Body of pancreas (tissue), 4 donors: ENCODE data around the gene NEURL1. TPM values are rescaled to one million over a fixed set of nuclear protein-coding genes. Genes with fewer than 3 reads are reported as not detected.

Experiments
- ATAC-seq: fragments of 150-250 bp; one replicate; pipeline ENCODE4 v1.9.1; 2016
- DNase-seq, 4 donors: peaks; one replicate each; pipeline ENCODE4 v3.0.0-alpha.2; 2019
- H3K27ac ChIP-seq, 4 donors: fragments of 200-600 bp; sonication (generic); 1 replicate in 3 of 4; 2 replicates in 1 of 4; pipeline versions ENCODE4 v1.5.1 to v1.6.1; 2016 to 2019; ENCODE audit warnings: mild to moderate bottlenecking in 1 of 4, mixed read lengths in 1 of 4, moderate library complexity in 1 of 4
- H3K27me3 ChIP-seq, 2 donors: fragments of 200-600 bp; sonication (generic); one replicate each; pipeline ENCODE4 v1.6.0; 2016; ENCODE audit warnings: mild to moderate bottlenecking in 1 of 2
- H3K36me3 ChIP-seq, 2 donors: fragments of 200-600 bp; sonication (generic); replicated peaks in 1 of 2; 2 replicates each; pipeline ENCODE4 v1.5.1; 2016; ENCODE audit warnings: low read depth in 2 of 2; ENCODE audit not compliant: insufficient read depth in 1 of 2
- H3K4me1 ChIP-seq: fragments of 200-600 bp; sonication (generic); one replicate; pipeline ENCODE4 v1.6.0; 2016
- H3K4me3 ChIP-seq, 2 donors: fragments of 200-600 bp; sonication (generic); 1 replicate in 1 of 2; 2 replicates in 1 of 2; pipeline ENCODE4 v1.5.1; 2016 to 2019
- H3K9me3 ChIP-seq, 3 donors: fragments of 200-600 bp; sonication (generic); 1 replicate in 2 of 3; 2 replicates in 1 of 3; pipeline ENCODE4 v1.5.1; 2016
- CTCF ChIP-seq, 7 experiments: fragments of 450-650 bp in 4 of 7; fragments of 200-600 bp in 3 of 7; sonication (generic) in 3 of 7; IDR thresholded peaks; one replicate each; pipeline ENCODE4 v1.5.1; 2016 to 2019; ENCODE audit warnings: antibody characterized with exemption in 7 of 7
- POLR2A ChIP-seq, 3 donors: fragments of 450-650 bp; IDR thresholded peaks; one replicate each; pipeline ENCODE4 v1.6.1; 2016; ENCODE audit warnings: antibody characterized with exemption in 3 of 3, mild to moderate bottlenecking in 2 of 3
- WGBS, 2 donors: methylation state at CpG; one replicate each; pipeline ENCODE4 v1.1.5; 2017; 5-methylcytosine and 5-hydroxymethylcytosine counted together
- intact Hi-C: fragments of 100-400 bp; cut with DNase I; formaldehyde crosslinking; loops from one replicate; pipeline ENCODE4 v1.15.1; 2023
- total RNA-seq, 2 donors: library from RNA; depleted of rRNA; stranded (reverse); fragments of >200 nt; gene quantifications; one replicate each; pipeline ENCODE4 v1.1.0, GENCODE V29; 2016

NEURL1 gene
- total RNA-seq, 2 donors from 2014 or later: 25.1 to 25.7 TPM

GRCh38 chr10:103635580-103635979, 142.1 kb downstream of the NEURL1 start:
- WGBS, 2 donors: 61 to 88% methylated on average over 3 to 5 of the region's 5 CpGs
- intact Hi-C loops: no loop called here
- no peak overlapping the region for H3K4me3 ChIP-seq
- H3K27me3 ChIP-seq: no peaks in the 10 kb centered on the region
- no peak for ATAC-seq
- H3K4me1 ChIP-seq: peaks cover 15% of the 10 kb centered on the region
- H3K9me3 ChIP-seq: no peaks in the 10 kb centered on the region
- H3K36me3 ChIP-seq: no peaks in the 10 kb centered on the region
- no peak for DNase-seq
- H3K27ac ChIP-seq: no peak overlapping the region
- TF ChIP-seq POLR2A (IDR thresholded peaks at IDR 0.05): no peak

GRCh38 chr10:103636492-103636891, 143.0 kb downstream of the NEURL1 start:
- Histone ChIP-seq H3K27me3 (no peaks in the 10 kb centered on the region), H3K4me3 (no peak overlapping the region), H3K4me1 (peaks cover 15% of the 10 kb centered on the region), H3K36me3 (no peaks in the 10 kb centered on the region), H3K27ac (no peak overlapping the region), H3K9me3 (no peaks in the 10 kb centered on the region)
- WGBS, 2 donors: 77 to 79% methylated on average over 5 of the region's 5 CpGs
- ATAC-seq (no peak), DNase-seq (no peak)
- TF ChIP-seq CTCF (IDR thresholded peaks at IDR 0.05) (no peak), POLR2A (IDR thresholded peaks at IDR 0.05) (no peak)
- intact Hi-C loops: no loop called here

GRCh38 chr10:103637011-103637410, 143.5 kb downstream of the NEURL1 start:
- H3K4me1 ChIP-seq: peaks cover 15% of the 10 kb centered on the region
- no peaks in the 10 kb centered on the region for H3K36me3 ChIP-seq
- H3K9me3 ChIP-seq: no peaks in the 10 kb centered on the region
- no peak for TF ChIP-seq POLR2A (IDR thresholded peaks at IDR 0.05)
- no peak for TF ChIP-seq CTCF (IDR thresholded peaks at IDR 0.05)
- intact Hi-C loops: no loop called here
- no peaks in the 10 kb centered on the region for H3K27me3 ChIP-seq
- ATAC-seq (no peak), DNase-seq (no peak)
- no peak overlapping the region for H3K4me3 ChIP-seq
- WGBS, 2 donors: 80 to 93% methylated on average over 2 to 10 of the region's 10 CpGs
- H3K27ac ChIP-seq: peak overlapping the region in 1 of 4 donors; percentile 59

GRCh38 chr10:103637927-103638557, 144.5 kb downstream of the NEURL1 start:
- DNase-seq: peak; percentile 50 to 83 (median 76)
- WGBS, 2 donors: 46 to 54% methylated on average over 10 to 19 of the region's 19 CpGs

GRCh38 chr10:103638948-103639347, 145.4 kb downstream of the NEURL1 start:
- TF ChIP-seq CTCF (IDR thresholded peaks at IDR 0.05) (no peak), POLR2A (IDR thresholded peaks at IDR 0.05) (no peak)
- H3K27ac ChIP-seq: peak overlapping the region in 2 of 4 donors; percentile 59 to 74
- DNase-seq: no peak

More at GRCh38 chr10:103637927-103638557, 144.5 kb downstream of the NEURL1 start:
- TF ChIP-seq CTCF (IDR thresholded peaks at IDR 0.05) (no peak), POLR2A (IDR thresholded peaks at IDR 0.05) (no peak)
- intact Hi-C loops: no loop called here
- Histone ChIP-seq H3K4me3 (no peak overlapping the region), H3K27ac (peak overlapping the region; percentile 3 to 74 (median 64)), H3K27me3 (no peaks in the 10 kb centered on the region), H3K4me1 (peaks cover 15% of the 10 kb centered on the region), H3K36me3 (no peaks in the 10 kb centered on the region), H3K9me3 (no peaks in the 10 kb centered on the region)
- ATAC-seq: peak; percentile 74

More at GRCh38 chr10:103638948-103639347, 145.4 kb downstream of the NEURL1 start:
- Histone ChIP-seq H3K4me1 (peaks cover 15% of the 10 kb centered on the region), H3K36me3 (no peaks in the 10 kb centered on the region), H3K9me3 (no peaks in the 10 kb centered on the region), H3K4me3 (no peak overlapping the region), H3K27me3 (no peaks in the 10 kb centered on the region)
- 80 to 90% methylated on average over 8 of the region's 8 CpGs for WGBS, 2 donors
- ATAC-seq: no peak
- intact Hi-C loops: no loop called here
